ENCODE data around the gene COPS3.

DNA sequence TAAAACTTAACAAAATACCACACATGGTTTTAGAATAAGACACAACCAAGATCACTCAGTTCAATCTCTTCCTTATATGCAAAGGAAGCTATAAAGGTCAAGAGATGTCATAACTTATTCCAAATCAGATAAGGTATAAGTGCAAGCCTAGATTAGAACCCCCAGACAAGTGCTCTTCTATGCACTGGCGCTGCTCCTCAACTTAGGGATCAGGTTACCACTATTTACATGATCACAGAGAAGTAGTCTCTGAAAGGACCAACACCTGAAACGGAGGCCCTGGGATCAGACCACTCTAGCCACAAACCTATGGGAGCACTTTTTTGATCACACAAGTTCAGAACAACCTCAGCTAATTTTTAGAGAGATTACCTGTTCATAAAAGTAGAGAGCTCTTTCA, 16.6 kb downstream of the COPS3 start:
- TF ChIP-seq CTCF (IDR thresholded peaks at IDR 0.05) (no peak), POLR2A (IDR thresholded peaks at IDR 0.05) (no peak)
